Large intestine (tissue), 3 donors: ENCODE measurements around the gene GPS2. TPM values are rescaled to one million over a fixed set of nuclear protein-coding genes. Genes with fewer than 3 reads are reported as not detected.
A peak's percentile ranks its signal among the peaks of the same experiment; 100 is the strongest.

ENCODE experiments used
- DNase-seq, 2 donors: peaks; one replicate each; pipeline versions ENCODE4 v3.0.0 to v3.0.0-alpha.2; 2013
- H3K27ac ChIP-seq: one replicate; pipeline ENCODE4 v1.5.1; 2013; ENCODE audit warnings: low read length
- H3K27me3 ChIP-seq: 2 replicates; pipeline ENCODE4 v1.6.1; 2013; ENCODE audit warnings: low read length; ENCODE audit not compliant: control insufficient read depth, insufficient read depth
- H3K36me3 ChIP-seq: 2 replicates; pipeline ENCODE4 v1.6.1; 2013; ENCODE audit warnings: low read length; ENCODE audit not compliant: control insufficient read depth, insufficient read depth
- H3K4me1 ChIP-seq: one replicate; pipeline ENCODE4 v1.6.1; 2013; ENCODE audit warnings: low read length; ENCODE audit not compliant: control insufficient read depth, insufficient read depth
- H3K4me3 ChIP-seq: one replicate; pipeline ENCODE4 v1.5.1; 2013; ENCODE audit warnings: low read length
- H3K9me3 ChIP-seq: one replicate; pipeline ENCODE4 v1.6.1; 2013; ENCODE audit warnings: mild to moderate bottlenecking, low read depth, low read length, moderate library complexity; ENCODE audit not compliant: control insufficient read depth
- WGBS: methylation state at CpG from one replicate; pipeline ENCODE4 v1.1.5; 2013; ENCODE audit warnings: low lambda C conversion rate; ENCODE audit not compliant: insufficient coverage; 5-methylcytosine and 5-hydroxymethylcytosine counted together
- polyA plus RNA-seq: library from polyadenylated mRNA; unstranded; fragments of 120-200 nt; gene quantifications from one replicate; pipeline ENCODE4 v1.2.1, GENCODE V29; 2013

Gene GPS2
- polyA plus RNA-seq, 1 donor = 53.0 TPM

- Histone ChIP-seq H3K36me3 (no peaks in the 10 kb centered on the region), H3K27ac (no peak overlapping the region), H3K4me1 (peaks cover 34% of the 10 kb centered on the region), H3K9me3 (peaks cover 4% of the 10 kb centered on the region), H3K4me3 (peak overlapping the region; percentile 46), H3K27me3 (peaks cover 16% of the 10 kb centered on the region)
- WGBS = no CpG with 5 or more reads among the region's 43 CpGs
- peak; percentile 15 to 22 for DNase-seq
Observed at GRCh38 chr17:7281953-7282751, 33.0 kb downstream of the GPS2 start.

- no CpG with 5 or more reads among the region's 71 CpGs for WGBS
- Histone ChIP-seq H3K4me1 (peaks cover 34% of the 10 kb centered on the region), H3K9me3 (peaks cover 4% of the 10 kb centered on the region), H3K27me3 (peaks cover 16% of the 10 kb centered on the region), H3K27ac (peak within 1 kb of the TSS; percentile 10), H3K4me3 (peak within 1 kb of the TSS; percentile 46), H3K36me3 (no peaks in the 10 kb centered on the region)
- DNase-seq = peak; percentile 92 to 94
Observed at GRCh38 chr17:7281074-7281952, 33.8 kb downstream of the GPS2 start, which contains the start of gene SLC2A4. SLC2A4 (plus strand) TSS chr17:7281718; CDS start chr17:7281935, 217 bp downstream.

GRCh38 chr17:7280519-7281073 is 34.6 kb downstream of the GPS2 start:
- Histone ChIP-seq H3K36me3 (no peaks in the 10 kb centered on the region), H3K27ac (peak overlapping the region; percentile 10), H3K9me3 (peaks cover 4% of the 10 kb centered on the region), H3K4me1 (peaks cover 34% of the 10 kb centered on the region), H3K4me3 (peak overlapping the region; percentile 46), H3K27me3 (peaks cover 16% of the 10 kb centered on the region)
- DNase-seq = peak; percentile 68 to 81
- no CpG with 5 or more reads among the region's 29 CpGs for WGBS

GRCh38 chr17:7279448-7279847 is 35.7 kb downstream of the GPS2 start:
- Histone ChIP-seq H3K4me1 (peaks cover 34% of the 10 kb centered on the region), H3K36me3 (no peaks in the 10 kb centered on the region), H3K27me3 (peaks cover 16% of the 10 kb centered on the region), H3K27ac (peak overlapping the region; percentile 49), H3K4me3 (no peak overlapping the region), H3K9me3 (peaks cover 4% of the 10 kb centered on the region)
- DNase-seq = peak; percentile 61 to 85
- 20% methylated on average over 1 of the region's 8 CpGs for WGBS

GRCh38 chr17:7266784-7267183 is 48.4 kb downstream of the GPS2 start:
- H3K4me1 ChIP-seq = peaks cover 15% of the 10 kb centered on the region
- H3K27ac ChIP-seq = no peak overlapping the region
- H3K27me3 ChIP-seq = peaks cover 20% of the 10 kb centered on the region

GRCh38 chr17:7263801-7264078 is 51.4 kb downstream of the GPS2 start:
- WGBS = 0% methylated on average over 1 of the region's 4 CpGs
- peak overlapping the region; percentile 99 for H3K4me3 ChIP-seq
- DNase-seq = peak; percentile 27 to 74
- H3K27ac ChIP-seq = peak overlapping the region; percentile 97
- no peaks in the 10 kb centered on the region for H3K9me3 ChIP-seq
- H3K36me3 ChIP-seq = peaks cover 13% of the 10 kb centered on the region
- peaks cover 24% of the 10 kb centered on the region for H3K4me1 ChIP-seq
- H3K27me3 ChIP-seq = peaks cover 28% of the 10 kb centered on the region

More at GRCh38 chr17:7266784-7267183, 48.4 kb downstream of the GPS2 start:
- no peak overlapping the region for H3K4me3 ChIP-seq
- H3K36me3 ChIP-seq = no peaks in the 10 kb centered on the region
- WGBS = 20% methylated on average over 1 of the region's 1 CpG
- DNase-seq = no peak
- H3K9me3 ChIP-seq = no peaks in the 10 kb centered on the region

GRCh38 chr17:7262935-7263800 is 52.0 kb downstream of the GPS2 start:
- 0% methylated on average over 2 of the region's 26 CpGs for WGBS
- H3K27me3 ChIP-seq = peaks cover 28% of the 10 kb centered on the region
- DNase-seq = peak; percentile 84 to 93

More at GRCh38 chr17:7262935-7263800, 52.0 kb downstream of the GPS2 start:
- Histone ChIP-seq H3K9me3 (no peaks in the 10 kb centered on the region), H3K36me3 (peaks cover 13% of the 10 kb centered on the region), H3K27ac (peak overlapping the region; percentile 97), H3K4me3 (peak overlapping the region; percentile 99), H3K4me1 (peaks cover 29% of the 10 kb centered on the region)

Other genes with a start within 250 kb of the GPS2 start
- gene CLEC10A, start 235.1 kb downstream of the GPS2 start, polyA plus RNA-seq = 9.7 TPM
- gene ASGR2, start 200.5 kb downstream of the GPS2 start, polyA plus RNA-seq = 0.40 TPM
- gene ASGR1, start 136.0 kb downstream of the GPS2 start, polyA plus RNA-seq = 5.7 TPM
- 16.7 TPM for gene DLG4, start 95.5 kb downstream of the GPS2 start, polyA plus RNA-seq
- 490 TPM for gene ACADVL, start 95.4 kb downstream of the GPS2 start, polyA plus RNA-seq
- gene DVL2, start 80.8 kb downstream of the GPS2 start, polyA plus RNA-seq = 44.5 TPM
- gene PHF23, start 75.9 kb downstream of the GPS2 start, polyA plus RNA-seq = 45.4 TPM
- 724 TPM for gene GABARAP, start 72.9 kb downstream of the GPS2 start, polyA plus RNA-seq
- 124 TPM for gene CTDNEP1, start 63.6 kb downstream of the GPS2 start, polyA plus RNA-seq
- gene ELP5, start 63.1 kb downstream of the GPS2 start, polyA plus RNA-seq = 45.8 TPM
- 250 TPM for gene CLDN7, start 52.9 kb downstream of the GPS2 start, polyA plus RNA-seq
- 1.1 TPM for gene SLC2A4, start 33.6 kb downstream of the GPS2 start, polyA plus RNA-seq
- gene YBX2, start 20.7 kb downstream of the GPS2 start, polyA plus RNA-seq = 2.8 TPM
- gene EIF5A, start 7.7 kb downstream of the GPS2 start, polyA plus RNA-seq = 263 TPM
- 28.7 TPM for gene NEURL4, start 14.0 kb upstream of the GPS2 start, polyA plus RNA-seq
- gene ACAP1, start 21.2 kb upstream of the GPS2 start, polyA plus RNA-seq = 12.2 TPM
- gene KCTD11, start 36.8 kb upstream of the GPS2 start, polyA plus RNA-seq = 8.2 TPM
- 0.04 TPM for gene TMEM95, start 39.8 kb upstream of the GPS2 start, polyA plus RNA-seq
- gene TNK1, start 65.7 kb upstream of the GPS2 start, polyA plus RNA-seq = 7.4 TPM
- 16.9 TPM for gene PLSCR3, start 79.2 kb upstream of the GPS2 start, polyA plus RNA-seq
- gene TMEM256, start 88.7 kb upstream of the GPS2 start, polyA plus RNA-seq = 187 TPM
- 12.9 TPM for gene NLGN2, start 92.5 kb upstream of the GPS2 start, polyA plus RNA-seq
- gene SPEM1, start 105.0 kb upstream of the GPS2 start, polyA plus RNA-seq = not detected
- not detected for gene SPEM2, start 110.3 kb upstream of the GPS2 start, polyA plus RNA-seq
- not detected for gene SPEM3, start 113.5 kb upstream of the GPS2 start, polyA plus RNA-seq
- 7.5 TPM for gene TMEM102, start 120.1 kb upstream of the GPS2 start, polyA plus RNA-seq
- 1.3 TPM for gene FGF11, start 124.2 kb upstream of the GPS2 start, polyA plus RNA-seq
- 7.4 TPM for gene CHRNB1, start 129.7 kb upstream of the GPS2 start, polyA plus RNA-seq
- 65.6 TPM for gene ZBTB4, start 164.3 kb upstream of the GPS2 start, polyA plus RNA-seq
- 0.52 TPM for gene SLC35G6, start 166.1 kb upstream of the GPS2 start, polyA plus RNA-seq
- gene POLR2A, start 169.0 kb upstream of the GPS2 start, polyA plus RNA-seq = 98.7 TPM
- gene TNFSF12, start 233.7 kb upstream of the GPS2 start, polyA plus RNA-seq = 32.7 TPM
- 23.4 TPM for gene TNFSF13, start 243.4 kb upstream of the GPS2 start, polyA plus RNA-seq
- 47.7 TPM for gene SENP3, start 246.6 kb upstream of the GPS2 start, polyA plus RNA-seq